IPS-20b (cell line): ENCODE results near the gene OR2V2.
"Not testable (repeated sequence)": the region's sequence is repeated elsewhere in the genome, so short reads cannot be mapped to it uniquely, and the experiment has no call there.

Experiments
- H3K27ac ChIP-seq: one replicate; pipeline ENCODE4 v1.5.1; 2013; ENCODE audit warnings: low read length
- H3K27me3 ChIP-seq: 2 replicates; pipeline ENCODE4 v1.6.1; 2013; ENCODE audit warnings: mild to moderate bottlenecking, low read length, inconsistent platforms; ENCODE audit not compliant: insufficient read depth
- H3K36me3 ChIP-seq: 2 replicates; pipeline ENCODE4 v1.6.1; 2013; ENCODE audit warnings: low read depth, mild to moderate bottlenecking, inconsistent platforms, low read length, moderate library complexity; ENCODE audit not compliant: insufficient read depth
- H3K4me1 ChIP-seq: 2 replicates; pipeline ENCODE4 v1.6.1; 2013; ENCODE audit warnings: mild to moderate bottlenecking, control low read depth, inconsistent platforms, low read length, moderate library complexity; ENCODE audit not compliant: insufficient read depth
- H3K4me3 ChIP-seq: 2 replicates; pipeline ENCODE4 v1.5.1; 2013; ENCODE audit warnings: mild to moderate bottlenecking, low read length, inconsistent platforms
- H3K9ac ChIP-seq: 2 replicates; pipeline ENCODE4 v1.6.1; 2013; ENCODE audit warnings: low read depth, mild to moderate bottlenecking, inconsistent platforms, low read length, moderate library complexity
- H3K9me3 ChIP-seq: 2 replicates; pipeline ENCODE4 v1.6.1; 2013; ENCODE audit warnings: mild to moderate bottlenecking, low read depth, low read length, inconsistent platforms; ENCODE audit not compliant: insufficient read depth

Gene OR2V2

GRCh38 chr5:181146927-181147636 lies at the start of gene OR2V2:
OR2V2 (plus strand) TSS chr5:181147586; CDS start chr5:181154943, 7,357 bp downstream.
- H3K4me1 ChIP-seq = not testable (repeated sequence)
- Histone ChIP-seq H3K4me3 (peak within 1 kb of the TSS; percentile 13; the same call in 1 of the 2 replicates), H3K27me3 (peaks cover 14% of the 10 kb centered on the region)

DNA sequence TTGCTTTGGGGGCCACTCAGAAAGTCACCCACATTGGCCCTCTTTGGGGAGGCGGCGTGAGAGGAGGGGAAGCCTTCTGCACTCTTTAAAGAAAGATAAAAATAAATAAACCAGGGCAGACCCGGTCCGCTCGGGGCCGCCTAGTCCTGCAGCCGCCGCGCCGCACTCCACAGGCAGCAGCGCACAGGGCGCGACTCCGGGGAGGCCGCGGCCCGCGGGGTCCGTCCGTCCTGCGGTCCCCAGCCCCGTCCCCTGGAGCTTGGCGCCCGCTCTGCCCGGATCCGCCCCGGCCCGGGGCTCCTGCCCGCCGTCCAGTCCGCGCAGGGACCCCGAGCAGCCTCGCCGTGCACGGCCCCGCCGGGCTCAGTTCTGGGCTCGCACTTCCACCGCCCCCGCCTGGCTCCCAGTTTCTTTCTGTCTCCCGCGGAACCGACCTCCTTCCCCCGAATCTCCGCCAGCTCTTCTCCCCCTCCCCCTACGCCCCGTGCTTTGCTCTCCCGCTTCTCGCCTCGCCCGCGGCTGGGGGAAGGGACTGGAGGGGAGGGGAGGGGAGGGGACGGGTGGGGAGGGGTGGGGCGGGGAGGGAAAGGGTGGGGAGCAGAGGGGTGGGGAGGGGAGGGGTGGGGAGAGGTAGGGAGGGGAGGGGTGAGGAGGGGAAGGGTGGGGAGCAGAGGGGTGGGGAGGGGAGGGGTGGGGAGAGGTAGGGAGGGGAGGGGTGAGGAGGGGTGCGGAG lies 49.5 kb upstream of the OR2V2 start:
- H3K27ac ChIP-seq, H3K4me3 ChIP-seq, H3K9ac ChIP-seq, H3K4me1 ChIP-seq, H3K36me3 ChIP-seq, H3K9me3 ChIP-seq: not testable (repeated sequence)
- peaks cover 21% of the 10 kb centered on the region for H3K27me3 ChIP-seq

More at GRCh38 chr5:181146927-181147636, at the start of gene OR2V2:
- not testable (repeated sequence) for H3K36me3 ChIP-seq, H3K9ac ChIP-seq, H3K27ac ChIP-seq
- H3K9me3 ChIP-seq = peaks cover 12% of the 10 kb centered on the region; the same call in 1 of the 2 replicates

GRCh38 chr5:181098762-181099601 lies 48.4 kb upstream of the OR2V2 start:
- Histone ChIP-seq H3K4me3 (no peak overlapping the region), H3K9ac (no peak overlapping the region), H3K27me3 (peaks cover 25% of the 10 kb centered on the region), H3K9me3 (no peaks in the 10 kb centered on the region), H3K4me1 (no peaks in the 10 kb centered on the region), H3K36me3 (no peaks in the 10 kb centered on the region), H3K27ac (no peak overlapping the region)

- Histone ChIP-seq H3K27ac (no peak overlapping the region), H3K36me3 (no peaks in the 10 kb centered on the region), H3K4me3 (no peak overlapping the region), H3K4me1 (no peaks in the 10 kb centered on the region), H3K9me3 (no peaks in the 10 kb centered on the region), H3K9ac (no peak overlapping the region), H3K27me3 (peaks cover 32% of the 10 kb centered on the region)
Measured at GRCh38 chr5:181099602-181100086, 47.7 kb upstream of the OR2V2 start.

- no peak overlapping the region for H3K27ac ChIP-seq
- H3K4me3 ChIP-seq = peak overlapping the region; percentile 43; the same call in 1 of the 2 replicates
- no peak overlapping the region for H3K9ac ChIP-seq
- H3K36me3 ChIP-seq = no peaks in the 10 kb centered on the region
- no peaks in the 10 kb centered on the region for H3K4me1 ChIP-seq
- H3K27me3 ChIP-seq = peaks cover 38% of the 10 kb centered on the region
- H3K9me3 ChIP-seq = no peaks in the 10 kb centered on the region
Measured at GRCh38 chr5:181100121-181100875, 47.1 kb upstream of the OR2V2 start.

- H3K4me1 ChIP-seq = not testable (repeated sequence)
Measured at GRCh38 chr5:181101030-181101641, 46.2 kb upstream of the OR2V2 start.

GRCh38 chr5:181101930-181102674 lies 45.3 kb upstream of the OR2V2 start:
- not testable (repeated sequence) for H3K9ac ChIP-seq, H3K4me3 ChIP-seq, H3K27ac ChIP-seq, H3K4me1 ChIP-seq, H3K9me3 ChIP-seq, H3K36me3 ChIP-seq
- H3K27me3 ChIP-seq = peaks cover 47% of the 10 kb centered on the region

More at GRCh38 chr5:181101030-181101641, 46.2 kb upstream of the OR2V2 start:
- not testable (repeated sequence) for H3K4me3 ChIP-seq, H3K9ac ChIP-seq, H3K27ac ChIP-seq, H3K9me3 ChIP-seq, H3K36me3 ChIP-seq
- H3K27me3 ChIP-seq = peaks cover 46% of the 10 kb centered on the region

GRCh38 chr5:181104259-181104568 lies 43.2 kb upstream of the OR2V2 start:
- Histone ChIP-seq H3K4me3 (peak overlapping the region; percentile 51; the same call in 1 of the 2 replicates), H3K27me3 (peaks cover 51% of the 10 kb centered on the region)
- not testable (repeated sequence) for H3K9ac ChIP-seq, H3K9me3 ChIP-seq, H3K4me1 ChIP-seq, H3K27ac ChIP-seq, H3K36me3 ChIP-seq

DNA sequence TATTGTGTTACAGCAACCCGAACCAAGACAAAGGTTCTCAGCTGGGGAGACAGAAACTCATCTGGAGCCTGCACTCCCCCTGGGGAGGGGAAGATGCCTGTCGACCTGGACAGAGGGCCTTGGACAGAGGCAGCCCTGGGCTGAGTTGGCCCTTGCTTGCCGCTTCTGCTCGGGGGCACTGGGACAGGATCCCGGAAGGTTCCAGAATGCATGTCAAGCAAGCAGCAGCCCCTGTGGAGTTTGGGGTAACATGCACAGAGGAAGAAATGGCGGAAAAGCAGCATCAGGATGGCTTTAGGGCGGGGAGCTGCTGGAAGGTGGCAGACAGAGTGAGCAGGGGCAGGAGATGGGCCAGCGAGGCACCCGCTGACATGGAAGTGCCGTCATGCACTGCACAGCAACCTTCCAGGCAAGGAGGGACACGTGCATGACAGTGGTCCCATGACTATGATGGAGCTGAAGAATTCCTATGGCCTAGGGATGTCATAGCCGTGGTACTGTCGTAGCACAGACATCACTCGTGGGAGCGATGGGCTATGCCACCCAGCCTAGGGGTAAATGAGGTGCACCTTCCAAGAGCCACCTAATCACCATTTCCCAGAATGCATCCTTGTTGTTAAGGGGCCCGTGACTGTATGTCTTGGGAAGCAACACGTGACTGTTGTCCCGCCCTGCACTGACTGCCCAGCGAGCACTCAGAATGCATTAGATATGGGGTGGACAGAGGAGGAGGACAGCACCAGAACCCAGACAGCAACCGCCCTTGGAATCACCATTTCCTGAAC lies 42.6 kb upstream of the OR2V2 start:
- not testable (repeated sequence) for H3K36me3 ChIP-seq, H3K9me3 ChIP-seq, H3K9ac ChIP-seq, H3K4me1 ChIP-seq, H3K27ac ChIP-seq
- H3K27me3 ChIP-seq = peaks cover 45% of the 10 kb centered on the region
- peak overlapping the region; percentile 55 for H3K4me3 ChIP-seq
